GM21526 (cell line): ENCODE results near the gene MFAP4.

ENCODE experiments used
- ATAC-seq: cut with Tn5 transposase; IDR thresholded peaks from one replicate; pipeline ENCODE4 v1.9.1; 2021; ENCODE audit warnings: moderate library complexity; ENCODE audit not compliant: unreplicated experiment, low FRiP score

MFAP4 gene

GRCh38 chr17:19386974-19387920 lies at the start of gene MFAP4:
Gene MFAP4, minus strand, starts transcription at chr17:19387190. Its CDS starts 35 bp downstream, at chr17:19387155.
- no peak for ATAC-seq

GRCh38 chr17:19433727-19434340 lies 46.8 kb upstream of the MFAP4 start:
- ATAC-seq: no peak

GRCh38 chr17:19433255-19433654 lies 46.3 kb upstream of the MFAP4 start:
- ATAC-seq: no peak

GRCh38 chr17:19431691-19432090 lies 44.7 kb upstream of the MFAP4 start:
- ATAC-seq: no peak

- no peak for ATAC-seq
These were observed 39.6 kb upstream of the MFAP4 start for GRCh38 chr17:19426631-19427030.

- ATAC-seq: no peak
These were observed 38.2 kb upstream of the MFAP4 start for GRCh38 chr17:19424934-19425868.

- no peak for ATAC-seq
These were observed 34.9 kb upstream of the MFAP4 start for GRCh38 chr17:19421926-19422325.

- no peak for ATAC-seq
These were observed 34.2 kb upstream of the MFAP4 start for GRCh38 chr17:19421219-19421618.

GRCh38 chr17:19418251-19418992 lies 31.4 kb upstream of the MFAP4 start:
- no peak for ATAC-seq

GRCh38 chr17:19417611-19418010 lies 30.6 kb upstream of the MFAP4 start:
- ATAC-seq: no peak

- ATAC-seq: no peak
These were observed 29.1 kb upstream of the MFAP4 start for GRCh38 chr17:19415806-19416775.

- ATAC-seq: no peak
These were observed 28.3 kb upstream of the MFAP4 start for GRCh38 chr17:19415311-19415710.

GRCh38 chr17:19414396-19415280 lies 27.6 kb upstream of the MFAP4 start:
- ATAC-seq: no peak

GRCh38 chr17:19413761-19414160 lies 26.8 kb upstream of the MFAP4 start:
- ATAC-seq: no peak

- ATAC-seq: no peak
These were observed 26.0 kb upstream of the MFAP4 start for GRCh38 chr17:19412984-19413383.

GRCh38 chr17:19412510-19412909 lies 25.5 kb upstream of the MFAP4 start:
- ATAC-seq: no peak

- no peak for ATAC-seq
These were observed 24.6 kb upstream of the MFAP4 start for GRCh38 chr17:19411631-19412030.
